Measurements from ENCODE around the gene DTNB. TPM values are rescaled to one million over a fixed set of nuclear protein-coding genes. Genes with fewer than 3 reads are reported as not detected.

The DTNB gene
- total and polyA plus RNA-seq, 10 of the 15 experiments (the other 5 are each of a cell fraction or from before 2014, with no cell fraction given): 4.5 to 30.6 (median 11.9) TPM

GRCh38 chr2:25557179-25558036, 116.0 kb downstream of the DTNB start (continued):
- TF ChIP-seq GATAD2B (conservative IDR thresholded peaks at IDR 0.05; ENCODE audit: low read depth): no peak
- peak; percentile 28; the same call in 1 of the 2 replicates for TF ChIP-seq CREM (IDR thresholded peaks at IDR 0.05; ENCODE audit: low read depth)
- TF ChIP-seq MAX (IDR thresholded peaks at IDR 0.05; ENCODE audit: low read depth, low read length): no peak
- no peak for TF ChIP-seq REST (IDR thresholded peaks at IDR 0.05; ENCODE audit: low read depth, low read length)
- no peak for TF ChIP-seq CEBPZ (IDR thresholded peaks at IDR 0.05; ENCODE audit: low read depth, low read length)
- TF ChIP-seq GABPA (IDR thresholded peaks at IDR 0.05; ENCODE audit: low read depth): 0 out of 2 replicates have a peak, but pooled peaks have one; percentile 16
- TF ChIP-seq SPI1 (IDR thresholded peaks at IDR 0.05; ENCODE audit: borderline replicate concordance, insufficient read depth, low read depth, low read length): peak; percentile 81
- no peak for TF ChIP-seq HCFC1 (IDR thresholded peaks at IDR 0.05; ENCODE audit: low read length)
- no peak for TF ChIP-seq ELK1 (IDR thresholded peaks at IDR 0.05; ENCODE audit: low read depth, low read length)
- peak; percentile 75 for TF ChIP-seq RUNX3 (IDR thresholded peaks at IDR 0.05; ENCODE audit: low read length)
- TF ChIP-seq NR2C1 (IDR thresholded peaks at IDR 0.05): no peak
- TF ChIP-seq ASH2L (IDR thresholded peaks at IDR 0.05; ENCODE audit: borderline replicate concordance, low read depth): no peak; the same call in 1 of the 2 replicates
- no peak for TF ChIP-seq MEF2B (IDR thresholded peaks at IDR 0.05; ENCODE audit: partially characterized antibody, poor library complexity, severe bottlenecking)
- no peak for TF ChIP-seq FOXK2 (IDR thresholded peaks at IDR 0.05)
- peak; percentile 27; the same call in 1 of the 2 replicates for TF ChIP-seq CREB1 (IDR thresholded peaks at IDR 0.05; ENCODE audit: low read depth)
- no peak for TF ChIP-seq POLR2A (IDR thresholded peaks at IDR 0.05; ENCODE audit: low read depth, low read length)
- no peak; the same call in 1 of the 2 replicates for TF ChIP-seq EED (IDR thresholded peaks at IDR 0.05; ENCODE audit: low read depth)
- TF ChIP-seq YY1 (IDR thresholded peaks at IDR 0.05; ENCODE audit: low read depth, low read length): no peak
- TF ChIP-seq NFXL1 (IDR thresholded peaks at IDR 0.05; ENCODE audit: borderline replicate concordance): no peak
- TF ChIP-seq HDAC2 (IDR thresholded peaks at IDR 0.05): no peak
- TF ChIP-seq MEF2A (IDR thresholded peaks at IDR 0.05; ENCODE audit: insufficient read depth, low read depth, low read length): 0 out of 2 replicates have a peak, but pooled peaks have one; percentile 39
- peak; percentile 95 for TF ChIP-seq ATF7 (IDR thresholded peaks at IDR 0.05; ENCODE audit: low read depth)
- no peak for TF ChIP-seq CBX3 (IDR thresholded peaks at IDR 0.05; ENCODE audit: borderline replicate concordance, low read depth)
- no peak for TF ChIP-seq CHD4 (IDR thresholded peaks at IDR 0.05)

All from GM12878 (cell line).